Peyer's patch (tissue), 4 donors: ENCODE data around the gene NCOA7.

ENCODE experiments used
- CTCF ChIP-seq, 6 experiments: fragments of 450-650 bp in 4 of 6; fragments of 200-600 bp in 2 of 6; sonication (generic) in 1 of 6; IDR thresholded peaks; one replicate each; pipeline ENCODE4 v1.5.1; 2017 to 2019; ENCODE audit warnings: antibody characterized with exemption in 6 of 6, mild to moderate bottlenecking in 3 of 6, moderate library complexity in 1 of 6
- POLR2A ChIP-seq, 2 donors: fragments of 450-650 bp; IDR thresholded peaks; one replicate each; pipeline ENCODE4 v1.5.1; 2017; ENCODE audit warnings: antibody characterized with exemption in 2 of 2, mild to moderate bottlenecking in 2 of 2, moderate library complexity in 2 of 2

- TF ChIP-seq CTCF (IDR thresholded peaks at IDR 0.05) (no peak), POLR2A (IDR thresholded peaks at IDR 0.05) (no peak)
Observed at GRCh38 chr6:125887372-125887771, 96.6 kb downstream of the NCOA7 start.
